ENCODE results near the gene SLC17A1. TPM values are rescaled to one million over a fixed set of nuclear protein-coding genes. Genes with fewer than 3 reads are reported as not detected.

The SLC17A1 gene
- 0.10 TPM in 1 of 5 replicates, not detected in the others for total RNA-seq (2022; extraction: Qiagen RNA extraction)

GRCh38 chr6:25831532-25832306, at the start of gene SLC17A1:
Gene SLC17A1 (minus strand): TSS chr6:25832052. CDS start chr6:25830557, 1,495 bp downstream.

GRCh38 chr6:25874118-25874517, 42.3 kb upstream of the SLC17A1 start, which contains the start of gene SLC17A3:
Gene SLC17A3 (minus strand): TSS chr6:25874243. CDS start chr6:25868387, 5,856 bp downstream.

GRCh38 chr6:25754535-25754934, 77.3 kb downstream of the SLC17A1 start, which contains the start of gene SLC17A4:
Gene SLC17A4 (plus strand): TSS chr6:25754742. CDS start chr6:25761963, 7,221 bp downstream.

Other genes starting within 250 kb of the SLC17A1 start
- 0.14 to 0.34 TPM (median 0.21 TPM) in 5 replicates for gene SCGN, start 179.8 kb downstream of the SLC17A1 start, total RNA-seq (2022; extraction: Qiagen RNA extraction)
- not detected in 5 replicates for gene SLC17A4, start 77.3 kb downstream of the SLC17A1 start, total RNA-seq (2022; extraction: Qiagen RNA extraction)
- gene SLC17A3, start 42.2 kb upstream of the SLC17A1 start, total RNA-seq (2022; extraction: Qiagen RNA extraction): 0.86 to 1.2 TPM (median 0.99 TPM) in 5 replicates
- not detected in 5 replicates for gene SLC17A2, start 98.6 kb upstream of the SLC17A1 start, total RNA-seq (2022; extraction: Qiagen RNA extraction)
- gene TRIM38, start 130.8 kb upstream of the SLC17A1 start, total RNA-seq (2022; extraction: Qiagen RNA extraction): 1.7 to 1.9 TPM (median 1.7 TPM) in 5 replicates